Measurements from ENCODE around the gene GFER. TPM values are rescaled to one million over a fixed set of nuclear protein-coding genes. Genes with fewer than 3 reads are reported as not detected.
A peak's percentile ranks its signal among the peaks of the same experiment; 100 is the strongest.

Gene GFER
- total and polyA plus RNA-seq, 10 of the 15 experiments (the other 5 are each of a cell fraction or from before 2014, with no cell fraction given) = 2.4 to 57.7 (median 31.3) TPM

DNA sequence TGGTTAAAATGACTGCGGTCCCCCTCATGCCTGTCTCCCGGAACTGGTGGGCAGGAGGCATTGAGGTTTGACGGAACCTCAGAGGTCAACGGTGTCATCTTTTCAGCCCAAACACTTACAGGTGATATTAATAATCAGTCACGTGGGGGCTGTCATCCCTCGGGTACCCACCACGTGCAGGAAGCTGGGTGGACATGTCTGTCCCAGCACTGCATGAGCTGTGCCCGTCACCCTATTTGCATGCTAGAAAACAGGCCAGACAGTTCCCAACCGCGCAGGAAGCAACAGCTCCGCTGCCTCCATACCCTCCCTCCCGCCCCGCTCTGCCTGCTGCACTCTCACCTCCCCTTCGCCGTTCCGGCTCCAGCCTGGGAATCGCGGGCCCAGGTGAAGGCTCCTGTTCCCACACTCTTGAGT is 7.2 kb downstream of the GFER start (continued):
- no peak for TF ChIP-seq CUX1 (IDR thresholded peaks at IDR 0.05; ENCODE audit: insufficient replicate concordance, low read depth, low read length)
- TF ChIP-seq ZSCAN29 (IDR thresholded peaks at IDR 0.05) = no peak
- no peak for TF ChIP-seq BRCA1 (IDR thresholded peaks at IDR 0.05; ENCODE audit: low read depth, low read length)
- peak; percentile 2 for TF ChIP-seq SP1 (IDR thresholded peaks at IDR 0.05; ENCODE audit: low read depth, low read length)
- TF ChIP-seq FOS (IDR thresholded peaks at IDR 0.05; ENCODE audit: borderline replicate concordance, extremely low read depth, insufficient read length) = no peak
- no peak for TF ChIP-seq BMI1 (IDR thresholded peaks at IDR 0.05; ENCODE audit: borderline replicate concordance)
- no peak for TF ChIP-seq BCLAF1 (IDR thresholded peaks at IDR 0.05)
- TF ChIP-seq NR2F1 (conservative IDR thresholded peaks at IDR 0.05) = peak; percentile 99
- TF ChIP-seq E2F8 (IDR thresholded peaks at IDR 0.05; ENCODE audit: low read depth, partially characterized antibody) = no peak
- no peak for TF ChIP-seq NFYA (IDR thresholded peaks at IDR 0.05; ENCODE audit: borderline replicate concordance, low read depth, low read length)
- TF ChIP-seq EED (IDR thresholded peaks at IDR 0.05; ENCODE audit: low read depth) = no peak
- TF ChIP-seq ESRRA (IDR thresholded peaks at IDR 0.05; ENCODE audit: low read length) = no peak
- no peak for TF ChIP-seq RBBP5 (conservative IDR thresholded peaks at IDR 0.05)
- no peak for TF ChIP-seq CHD4 (IDR thresholded peaks at IDR 0.05)
- no peak for TF ChIP-seq RFX5 (IDR thresholded peaks at IDR 0.05; ENCODE audit: low read depth, low read length)
- peak; percentile 15; the same call in 1 of the 2 replicates for TF ChIP-seq NBN (IDR thresholded peaks at IDR 0.05)
- TF ChIP-seq RAD21 (IDR thresholded peaks at IDR 0.05; ENCODE audit: insufficient read depth, low read depth, low read length) = no peak
- no peak for TF ChIP-seq E4F1 (IDR thresholded peaks at IDR 0.05; ENCODE audit: borderline replicate concordance, partially characterized antibody)
- no peak for TF ChIP-seq CEBPB (IDR thresholded peaks at IDR 0.05; ENCODE audit: borderline replicate concordance in 1 of 2, low read depth in 2 of 2, low read length in 2 of 2)
